NT2/D1 (cell line): ENCODE measurements around the gene HUS1.

Experiments
- SUZ12 ChIP-seq: IDR thresholded peaks from 2 replicates; pipeline ENCODE4 v1.6.1; 2011; ENCODE audit not compliant: insufficient read length, insufficient read depth; ENCODE audit errors: extremely low read depth
- YY1 ChIP-seq: IDR thresholded peaks from 2 replicates; pipeline ENCODE4 v1.6.1; 2011; ENCODE audit not compliant: insufficient read length, insufficient read depth
- ZNF274 ChIP-seq: IDR thresholded peaks from 2 replicates; pipeline ENCODE4 v1.6.1; 2011; ENCODE audit warnings: mild to moderate bottlenecking, low read depth, low read length

DNA sequence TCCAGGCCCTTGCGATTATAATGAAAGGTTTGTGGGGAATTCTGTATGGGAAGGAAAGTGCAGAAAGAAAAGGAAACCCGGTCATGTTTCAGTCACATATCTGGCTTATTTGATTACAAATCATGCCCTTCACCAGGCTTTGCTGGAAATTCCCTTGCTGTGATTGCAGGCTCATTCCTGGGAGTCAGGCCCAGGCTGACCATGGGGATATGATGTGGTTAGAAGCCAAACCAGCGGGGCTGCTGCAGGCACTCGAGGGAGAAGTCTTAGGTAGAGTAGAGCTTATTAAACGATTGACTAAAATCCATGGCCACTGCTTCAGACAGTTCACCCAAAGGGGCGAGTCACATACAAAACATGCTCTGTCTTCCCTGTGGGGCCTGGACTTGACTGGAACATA lies 47.4 kb downstream of the HUS1 start:
- TF ChIP-seq ZNF274, result no peak
- no peak for TF ChIP-seq YY1
- no peak for TF ChIP-seq SUZ12
